SK-N-MC (cell line): ENCODE measurements around the gene IP6K1.

Source experiments
- EZH2 ChIP-seq: fragments of 200-600 bp; sonication (generic); IDR thresholded peaks from one replicate; pipeline ENCODE4 v1.6.1; 2017; ENCODE audit warnings: antibody characterized with exemption
- FOXP2 ChIP-seq: optimal IDR thresholded peaks from 2 replicates; pipeline ENCODE3; 2011; ENCODE audit warnings: mild to moderate bottlenecking, moderate library complexity; ENCODE audit not compliant: insufficient read depth; ENCODE audit errors: extremely low read length, control extremely low read depth
- POLR2AphosphoS5 ChIP-seq: IDR thresholded peaks from 2 replicates; pipeline ENCODE4 v1.6.1; 2012; ENCODE audit warnings: mild to moderate bottlenecking, low read depth, low read length, borderline replicate concordance

GRCh38 chr3:49757197-49757596, 29.1 kb downstream of the IP6K1 start:
- TF ChIP-seq POLR2AphosphoS5 (no peak), FOXP2 (no peak), EZH2 (no peak)
